AG10803 (cell line): ENCODE results near the gene OR10P1.

Experiments
- DNase-seq: peaks from one replicate; pipeline ENCODE4 v3.0.0; 2010; ENCODE audit warnings: low read depth
- H3K4me3 ChIP-seq: 2 replicates; pipeline ENCODE4 v1.5.1; 2011; ENCODE audit warnings: mild to moderate bottlenecking, low read length, control low read depth
- TF ChIP-seq, protein P1 (sequence below): conservative IDR thresholded peaks from 2 replicates; pipeline ENCODE4 v1.5.1; 2011; ENCODE audit warnings: mild to moderate bottlenecking, low read length, control low read depth, inconsistent platforms

The OR10P1 gene

DNA sequence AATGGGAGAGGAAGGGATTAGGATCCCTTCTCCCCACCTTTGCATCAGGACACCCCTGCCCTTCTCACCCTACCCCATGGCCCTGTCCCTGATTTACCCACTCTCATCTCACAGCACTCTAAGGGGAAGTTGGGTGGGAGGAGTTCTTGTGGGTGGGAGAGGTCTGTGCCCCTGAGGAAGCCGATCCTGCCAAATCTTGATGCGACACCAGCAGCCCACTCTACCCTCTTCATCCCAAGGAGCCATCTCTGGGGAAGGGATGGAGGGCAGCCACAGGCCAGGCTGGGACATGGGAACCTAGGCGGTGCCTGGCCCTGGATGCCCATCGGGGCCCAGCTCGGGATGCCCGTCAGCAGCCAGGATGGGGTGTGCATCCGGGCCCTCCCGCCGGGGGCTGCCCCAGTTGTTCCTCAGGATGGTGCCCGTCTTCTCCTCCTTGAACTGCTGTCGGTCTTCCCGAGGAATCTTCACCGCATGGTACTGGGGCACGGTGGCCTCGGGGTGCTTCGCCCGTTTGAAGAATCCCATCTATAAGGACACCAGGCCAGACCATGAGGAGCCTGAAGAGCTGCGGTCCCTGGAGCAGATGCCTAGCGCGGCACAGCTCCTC lies 48.2 kb downstream of the OR10P1 start:
- DNase-seq = no peak
- TF ChIP-seq, protein P1, sequence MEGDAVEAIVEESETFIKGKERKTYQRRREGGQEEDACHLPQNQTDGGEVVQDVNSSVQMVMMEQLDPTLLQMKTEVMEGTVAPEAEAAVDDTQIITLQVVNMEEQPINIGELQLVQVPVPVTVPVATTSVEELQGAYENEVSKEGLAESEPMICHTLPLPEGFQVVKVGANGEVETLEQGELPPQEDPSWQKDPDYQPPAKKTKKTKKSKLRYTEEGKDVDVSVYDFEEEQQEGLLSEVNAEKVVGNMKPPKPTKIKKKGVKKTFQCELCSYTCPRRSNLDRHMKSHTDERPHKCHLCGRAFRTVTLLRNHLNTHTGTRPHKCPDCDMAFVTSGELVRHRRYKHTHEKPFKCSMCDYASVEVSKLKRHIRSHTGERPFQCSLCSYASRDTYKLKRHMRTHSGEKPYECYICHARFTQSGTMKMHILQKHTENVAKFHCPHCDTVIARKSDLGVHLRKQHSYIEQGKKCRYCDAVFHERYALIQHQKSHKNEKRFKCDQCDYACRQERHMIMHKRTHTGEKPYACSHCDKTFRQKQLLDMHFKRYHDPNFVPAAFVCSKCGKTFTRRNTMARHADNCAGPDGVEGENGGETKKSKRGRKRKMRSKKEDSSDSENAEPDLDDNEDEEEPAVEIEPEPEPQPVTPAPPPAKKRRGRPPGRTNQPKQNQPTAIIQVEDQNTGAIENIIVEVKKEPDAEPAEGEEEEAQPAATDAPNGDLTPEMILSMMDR = no peak
- H3K4me3 ChIP-seq = no peak overlapping the region

DNA sequence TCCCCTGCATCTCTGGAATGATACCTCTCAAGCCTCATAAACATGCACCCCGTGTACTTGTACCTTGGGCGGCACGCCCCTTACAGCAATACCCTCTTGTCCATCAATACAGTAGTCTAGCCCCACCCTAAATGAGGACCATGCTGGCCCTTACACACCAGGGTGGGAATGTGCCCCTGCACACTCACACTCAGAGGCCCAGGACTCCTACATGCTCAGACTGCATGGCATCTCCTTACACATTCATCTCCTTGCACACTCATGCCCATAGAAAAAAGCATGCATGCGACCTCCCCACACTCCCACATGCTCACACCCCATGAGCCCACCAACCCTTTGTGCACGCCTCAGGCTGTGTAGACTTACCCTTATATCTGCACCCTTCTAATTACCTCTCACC lies 49.0 kb downstream of the OR10P1 start:
- no peak for DNase-seq
- no peak overlapping the region for H3K4me3 ChIP-seq
- TF ChIP-seq, protein P1 = no peak

DNA sequence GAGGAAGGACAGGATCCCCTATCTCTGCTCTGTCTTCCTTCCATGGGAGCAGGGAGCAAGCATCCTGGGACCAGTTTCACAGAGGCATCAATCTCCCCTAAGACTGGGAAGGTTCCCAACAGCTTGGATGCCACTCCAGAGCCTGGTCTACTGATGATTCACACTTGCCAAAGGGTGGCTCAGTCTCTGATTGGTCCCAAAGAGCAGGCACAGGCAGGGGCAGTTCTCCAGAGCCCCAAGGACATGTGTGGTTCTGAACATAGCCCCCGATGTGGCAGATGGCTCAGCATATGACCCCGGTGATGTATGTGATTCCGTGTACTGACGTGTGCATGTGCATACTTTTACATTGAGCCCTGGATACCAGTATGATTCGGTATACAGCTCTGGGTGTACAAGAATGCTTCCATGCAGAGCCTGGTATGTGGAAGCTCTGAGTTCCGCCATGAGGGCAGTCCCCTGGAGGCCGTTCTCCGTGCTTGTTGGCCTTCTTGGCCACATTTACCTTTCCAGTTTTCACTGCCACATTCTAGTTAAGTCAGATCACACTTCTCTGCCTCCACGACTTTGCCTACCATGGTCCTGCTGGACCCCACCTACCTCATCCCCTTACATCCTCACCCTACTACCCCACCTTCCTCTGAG lies 49.8 kb downstream of the OR10P1 start:
- DNase-seq = no peak
- TF ChIP-seq, protein P1 = no peak
- no peak overlapping the region for H3K4me3 ChIP-seq
